ENCODE results near the gene PEX26. TPM values are rescaled to one million over a fixed set of nuclear protein-coding genes. Genes with fewer than 3 reads are reported as not detected.

PEX26 gene
- polyA plus RNA-seq, 1 donor (not counting 4 experiments of a cell fraction or from before 2014, with no cell fraction given) = 23.0 TPM

DNA sequence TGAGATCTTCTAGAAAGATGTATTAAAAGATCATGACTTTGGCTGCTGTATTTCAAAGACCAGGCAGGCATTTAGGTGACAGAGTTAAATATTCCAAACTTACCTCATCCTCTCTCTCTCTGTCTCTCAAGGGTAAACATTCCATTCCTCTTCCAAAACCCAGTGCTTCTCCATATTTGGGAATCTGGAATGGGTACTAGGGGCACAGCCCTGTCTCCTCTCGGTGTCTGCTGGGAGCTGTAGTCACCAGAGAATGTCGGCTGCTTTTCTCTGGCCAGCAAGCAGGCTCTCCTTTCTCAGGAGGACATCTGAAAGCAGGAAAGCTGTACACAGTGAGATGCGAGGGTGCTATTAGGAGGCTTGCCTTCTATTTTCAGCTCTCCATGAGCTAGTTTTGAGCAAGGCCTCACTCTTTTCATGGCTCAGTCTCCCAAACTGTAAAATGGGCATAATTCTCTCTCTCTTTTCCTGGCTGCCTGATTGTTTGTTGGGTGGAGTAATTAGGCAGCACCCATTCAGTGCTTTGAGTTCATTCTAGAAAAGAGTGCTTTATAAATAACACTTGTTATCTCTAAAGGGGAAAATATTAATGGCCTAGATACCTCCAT lies 9.3 kb upstream of the PEX26 start:
- peaks cover 27% of the 10 kb centered on the region for H3K4me1 ChIP-seq (ENCODE audit: control insufficient read depth, extremely low read depth, insufficient read depth, low read length)
- no peak overlapping the region for H3K4me2 ChIP-seq (ENCODE audit: control insufficient read depth, extremely low read depth, insufficient read depth, low read depth, low read length)
- no peak overlapping the region for H2AFZ ChIP-seq (ENCODE audit: control insufficient read depth, low read length)
- H3K27ac ChIP-seq (ENCODE audit: control insufficient read depth, insufficient read depth, low read length) = no peak overlapping the region
- dilution Hi-C loops (cut with MboI; ENCODE audit: extremely low pct_ligation_motif_present, low sequenced_read_pairs) = no loop called here
- no peaks in the 10 kb centered on the region for H4K20me1 ChIP-seq (ENCODE audit: control insufficient read depth, extremely low read depth, insufficient read depth, low read length)
- no peaks in the 10 kb centered on the region for H3K27me3 ChIP-seq (ENCODE audit: control insufficient read depth, extremely low read depth, insufficient read depth, low read length)
- H3K9me1 ChIP-seq (ENCODE audit: control insufficient read depth, extremely low read depth, insufficient read depth, low read length) = no peaks in the 10 kb centered on the region
- DNase-seq (ENCODE audit: low read depth, low spot score) (no peak), FAIRE-seq (no peak)
- H3K36me3 ChIP-seq (ENCODE audit: control insufficient read depth in 2 of 2, extremely low read depth in 1 of 2, insufficient read depth in 2 of 2, low read length in 2 of 2) = no peaks in the 10 kb centered on the region
- TF ChIP-seq, protein P1, sequence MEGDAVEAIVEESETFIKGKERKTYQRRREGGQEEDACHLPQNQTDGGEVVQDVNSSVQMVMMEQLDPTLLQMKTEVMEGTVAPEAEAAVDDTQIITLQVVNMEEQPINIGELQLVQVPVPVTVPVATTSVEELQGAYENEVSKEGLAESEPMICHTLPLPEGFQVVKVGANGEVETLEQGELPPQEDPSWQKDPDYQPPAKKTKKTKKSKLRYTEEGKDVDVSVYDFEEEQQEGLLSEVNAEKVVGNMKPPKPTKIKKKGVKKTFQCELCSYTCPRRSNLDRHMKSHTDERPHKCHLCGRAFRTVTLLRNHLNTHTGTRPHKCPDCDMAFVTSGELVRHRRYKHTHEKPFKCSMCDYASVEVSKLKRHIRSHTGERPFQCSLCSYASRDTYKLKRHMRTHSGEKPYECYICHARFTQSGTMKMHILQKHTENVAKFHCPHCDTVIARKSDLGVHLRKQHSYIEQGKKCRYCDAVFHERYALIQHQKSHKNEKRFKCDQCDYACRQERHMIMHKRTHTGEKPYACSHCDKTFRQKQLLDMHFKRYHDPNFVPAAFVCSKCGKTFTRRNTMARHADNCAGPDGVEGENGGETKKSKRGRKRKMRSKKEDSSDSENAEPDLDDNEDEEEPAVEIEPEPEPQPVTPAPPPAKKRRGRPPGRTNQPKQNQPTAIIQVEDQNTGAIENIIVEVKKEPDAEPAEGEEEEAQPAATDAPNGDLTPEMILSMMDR (optimal IDR thresholded peaks at IDR 0.05 in 1 of 3, IDR thresholded peaks at IDR 0.05 in 1 of 3, conservative IDR thresholded peaks at IDR 0.05 in 1 of 3; ENCODE audit: extremely low read depth in 1 of 3, insufficient read depth in 2 of 3, low read length in 3 of 3) = no peak
- no peak for TF ChIP-seq EZH2 (IDR thresholded peaks at IDR 0.05; ENCODE audit: low read length)
- H3K4me3 ChIP-seq (ENCODE audit: control insufficient read depth in 2 of 3, extremely low read depth in 1 of 3, insufficient read depth in 2 of 3, low read depth in 1 of 3, low read length in 3 of 3) = no peak overlapping the region
- no peak overlapping the region for H3K9ac ChIP-seq (ENCODE audit: control insufficient read depth, extremely low read depth, insufficient read depth, low read length)
- H3K79me2 ChIP-seq (ENCODE audit: control insufficient read depth, insufficient read depth, low read length) = no peaks in the 10 kb centered on the region
- H3K9me3 ChIP-seq (ENCODE audit: control insufficient read depth, low read depth, low read length) = no peaks in the 10 kb centered on the region

DNA sequence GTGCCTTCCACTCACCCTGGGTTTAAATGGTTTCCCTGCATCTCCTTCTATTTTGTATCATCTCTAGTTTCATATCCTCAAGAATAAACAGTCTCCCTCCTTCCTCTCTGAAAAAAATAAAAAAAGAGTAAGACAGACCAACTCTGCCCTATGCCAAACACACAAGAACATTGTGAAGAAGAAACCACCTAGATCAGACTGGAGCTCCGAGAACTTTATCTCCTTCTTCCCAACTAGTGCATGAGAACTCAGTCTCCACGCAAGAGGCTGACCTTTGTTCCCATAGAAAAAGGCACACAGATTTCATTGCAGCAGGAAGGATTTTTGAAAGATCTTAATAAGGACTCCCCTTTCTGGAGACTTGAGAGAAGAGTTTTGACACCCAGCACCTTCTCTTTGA lies 8.7 kb upstream of the PEX26 start:
- DNase-seq (ENCODE audit: low read depth, low spot score) (no peak), FAIRE-seq (no peak)
- no peak overlapping the region for H3K4me3 ChIP-seq (ENCODE audit: control insufficient read depth in 2 of 3, extremely low read depth in 1 of 3, insufficient read depth in 2 of 3, low read depth in 1 of 3, low read length in 3 of 3)
- H3K4me2 ChIP-seq (ENCODE audit: control insufficient read depth, extremely low read depth, insufficient read depth, low read depth, low read length) = no peak overlapping the region
- no peaks in the 10 kb centered on the region for H3K27me3 ChIP-seq (ENCODE audit: control insufficient read depth, extremely low read depth, insufficient read depth, low read length)
- no peaks in the 10 kb centered on the region for H3K9me1 ChIP-seq (ENCODE audit: control insufficient read depth, extremely low read depth, insufficient read depth, low read length)
- peaks cover 24% of the 10 kb centered on the region for H3K4me1 ChIP-seq (ENCODE audit: control insufficient read depth, extremely low read depth, insufficient read depth, low read length)
- no peaks in the 10 kb centered on the region for H4K20me1 ChIP-seq (ENCODE audit: control insufficient read depth, extremely low read depth, insufficient read depth, low read length)
- H3K36me3 ChIP-seq (ENCODE audit: control insufficient read depth in 2 of 2, extremely low read depth in 1 of 2, insufficient read depth in 2 of 2, low read length in 2 of 2) = no peaks in the 10 kb centered on the region
- TF ChIP-seq, protein P1 (optimal IDR thresholded peaks at IDR 0.05 in 1 of 3, IDR thresholded peaks at IDR 0.05 in 1 of 3, conservative IDR thresholded peaks at IDR 0.05 in 1 of 3; ENCODE audit: extremely low read depth in 1 of 3, insufficient read depth in 2 of 3, low read length in 3 of 3) = no peak
- TF ChIP-seq EZH2 (IDR thresholded peaks at IDR 0.05; ENCODE audit: low read length) = no peak
- dilution Hi-C loops (cut with MboI; ENCODE audit: extremely low pct_ligation_motif_present, low sequenced_read_pairs) = no loop called here
- H3K27ac ChIP-seq (ENCODE audit: control insufficient read depth, insufficient read depth, low read length) = no peak overlapping the region
- H2AFZ ChIP-seq (ENCODE audit: control insufficient read depth, low read length) = no peak overlapping the region
- H3K9ac ChIP-seq (ENCODE audit: control insufficient read depth, extremely low read depth, insufficient read depth, low read length) = no peak overlapping the region
- H3K79me2 ChIP-seq (ENCODE audit: control insufficient read depth, insufficient read depth, low read length) = no peaks in the 10 kb centered on the region
- no peaks in the 10 kb centered on the region for H3K9me3 ChIP-seq (ENCODE audit: control insufficient read depth, low read depth, low read length)

Data from keratinocyte (primary cell).